H1 (cell line): ENCODE measurements around the gene POU3F1. TPM values are rescaled to one million over a fixed set of nuclear protein-coding genes. Genes with fewer than 3 reads are reported as not detected.

Experiments used
- CTCF ChIA-PET: fragments of 300-600 bp; sonication (Branson Sonifier 250); formaldehyde crosslinking; loops from one replicate; lab custom pipeline; 2021; ENCODE audit not compliant: partially characterized antibody; lab: Charles Lee
- POLR2A ChIA-PET: fragments of 300-600 bp; sonication (Branson Sonifier 250); formaldehyde crosslinking; loops from one replicate; lab custom pipeline; 2021; ENCODE audit warnings: inconsistent platforms; ENCODE audit not compliant: partially characterized antibody; lab: Charles Lee
- DNase-seq, 2 experiments: peaks; one replicate each; pipeline versions ENCODE4 v3.0.0 to v3.0.0-alpha.2; 2010 to 2022; ENCODE audit warnings: low spot score in 2 of 2, low read depth in 1 of 2, mixed read lengths in 1 of 2
- FAIRE-seq: peaks from 2 replicates; lab custom pipeline; 2011; peaks lifted over from hg19 to GRCh38; lab: Jason Lieb, UNC
- H2AFZ ChIP-seq: 2 replicates; pipeline ENCODE4 v1.8.1; 2012; ENCODE audit warnings: low read length, inconsistent platforms
- H2AK5ac ChIP-seq: 2 replicates; pipeline ENCODE4 v1.6.1; 2013; ENCODE audit warnings: low read depth, low read length
- H2BK120ac ChIP-seq: replicated peaks from 2 replicates; pipeline ENCODE3; 2013; ENCODE audit warnings: low read depth, low read length, inconsistent platforms
- H2BK12ac ChIP-seq: 2 replicates; pipeline ENCODE4 v1.6.1; 2013; ENCODE audit warnings: low read depth, low read length
- H2BK15ac ChIP-seq: 2 replicates; pipeline ENCODE4 v1.6.1; 2013; ENCODE audit warnings: low read length
- H2BK20ac ChIP-seq: 2 replicates; pipeline ENCODE4 v1.6.1; 2013; ENCODE audit warnings: low read length
- H2BK5ac ChIP-seq: 2 replicates; pipeline ENCODE4 v1.6.1; 2013; ENCODE audit warnings: low read depth, low read length
- H3K14ac ChIP-seq: 2 replicates; pipeline ENCODE4 v1.6.1; 2013; ENCODE audit warnings: inconsistent platforms; ENCODE audit not compliant: insufficient read length
- H3K18ac ChIP-seq: 2 replicates; pipeline ENCODE4 v1.6.1; 2013; ENCODE audit warnings: low read length; ENCODE audit errors: extremely low read depth
- H3K23ac ChIP-seq: 2 replicates; pipeline ENCODE4 v1.6.1; 2013; ENCODE audit warnings: inconsistent platforms; ENCODE audit not compliant: insufficient read length
- H3K23me2 ChIP-seq: 2 replicates; pipeline ENCODE4 v1.6.1; 2013; ENCODE audit warnings: low read depth, low read length
- H3K27ac ChIP-seq: 2 replicates; pipeline ENCODE4 v1.6.1; 2011; ENCODE audit warnings: low read depth, low read length, inconsistent platforms
- H3K27me3 ChIP-seq, 4 experiments: replicated peaks in 1 of 4; 1 replicate in 1 of 4; 2 replicates in 3 of 4; pipeline versions ENCODE4 v1.6.1 to v1.8.1; 2011 to 2013; ENCODE audit warnings: low read length in 3 of 4, mild to moderate bottlenecking in 3 of 4, inconsistent platforms in 2 of 4, mixed read lengths in 2 of 4, moderate library complexity in 1 of 4; ENCODE audit not compliant: control insufficient read depth in 3 of 4, insufficient read depth in 3 of 4; ENCODE audit errors: extremely low read depth in 1 of 4
- H3K36me3 ChIP-seq, 4 experiments: 2 replicates each; pipeline versions ENCODE4 v1.6.1 to v1.8.1; 2011 to 2013; ENCODE audit warnings: mild to moderate bottlenecking in 4 of 4, low read length in 3 of 4, moderate library complexity in 2 of 4, control low read depth in 1 of 4, inconsistent platforms in 1 of 4; ENCODE audit not compliant: insufficient read depth in 4 of 4, control insufficient read depth in 2 of 4
- H3K4ac ChIP-seq: replicated peaks from 2 replicates; pipeline ENCODE3; 2013; ENCODE audit warnings: low read length, low read depth, mixed read lengths, inconsistent platforms; ENCODE audit not compliant: insufficient read length
- H3K4me1 ChIP-seq, 4 experiments: replicated peaks in 1 of 4; 1 replicate in 1 of 4; 2 replicates in 3 of 4; pipeline versions ENCODE4 v1.6.1 to v1.8.1; 2011 to 2013; ENCODE audit warnings: low read length in 3 of 4, inconsistent platforms in 2 of 4, mixed read lengths in 1 of 4; ENCODE audit not compliant: insufficient read depth in 4 of 4, control insufficient read depth in 3 of 4
- H3K4me2 ChIP-seq, 2 experiments: 2 replicates each; pipeline versions ENCODE4 v1.6.1 to v1.8.1; 2011 to 2013; ENCODE audit warnings: low read depth in 2 of 2, low read length in 2 of 2, control low read depth in 1 of 2, inconsistent platforms in 1 of 2, mild to moderate bottlenecking in 1 of 2; ENCODE audit not compliant: insufficient read depth in 1 of 2
- H3K4me3 ChIP-seq, 4 experiments: fragments of 200-600, 300-600 bp in 1 of 4; sonication (generic), shearing (Covaris generic), sonication (Bioruptor Twin) in 1 of 4; 2 replicates each; pipeline versions ENCODE4 v1.5.1 to v1.8.1; 2011 to 2016; ENCODE audit warnings: low read length in 4 of 4, low read depth in 3 of 4, control low read depth in 2 of 4, inconsistent platforms in 2 of 4, mild to moderate bottlenecking in 2 of 4, mixed read lengths in 1 of 4, moderate library complexity in 1 of 4; ENCODE audit not compliant: insufficient read depth in 2 of 4; ENCODE audit errors: extremely low read depth in 1 of 4
- H3K56ac ChIP-seq: replicated peaks from 2 replicates; pipeline ENCODE3; 2013; ENCODE audit warnings: low read depth, mild to moderate bottlenecking, mixed read lengths, low read length, inconsistent platforms; ENCODE audit not compliant: insufficient read length
- H3K79me1 ChIP-seq: 2 replicates; pipeline ENCODE4 v1.6.1; 2013; ENCODE audit warnings: low read depth, low read length, control low read depth
- H3K79me2 ChIP-seq, 2 experiments: 2 replicates each; pipeline versions ENCODE4 v1.6.1 to v1.8.1; 2012 to 2013; ENCODE audit warnings: low read length in 2 of 2, mild to moderate bottlenecking in 2 of 2, inconsistent platforms in 1 of 2; ENCODE audit not compliant: insufficient read depth in 2 of 2, control insufficient read depth in 1 of 2
- H3K9ac ChIP-seq, 4 experiments: replicated peaks in 1 of 4; 1 replicate in 1 of 4; 2 replicates in 3 of 4; pipeline versions ENCODE4 v1.6.1 to v1.8.1; 2011 to 2013; ENCODE audit warnings: low read depth in 3 of 4, low read length in 3 of 4, control low read depth in 2 of 4, mild to moderate bottlenecking in 2 of 4, moderate library complexity in 2 of 4, inconsistent platforms in 1 of 4; ENCODE audit errors: extremely low read depth in 1 of 4
- H3K9me3 ChIP-seq, 2 experiments: 2 replicates each; pipeline versions ENCODE4 v1.6.1 to v1.8.1; 2012 to 2013; ENCODE audit warnings: mild to moderate bottlenecking in 2 of 2, moderate library complexity in 2 of 2, control low read depth in 1 of 2, inconsistent platforms in 1 of 2, low read depth in 1 of 2, low read length in 1 of 2, mixed read lengths in 1 of 2; ENCODE audit not compliant: insufficient read depth in 2 of 2
- H4K20me1 ChIP-seq, 2 experiments: replicated peaks in 1 of 2; 2 replicates each; pipeline versions ENCODE3 to v1.8.1; 2011 to 2013; ENCODE audit warnings: inconsistent platforms in 2 of 2, low read length in 2 of 2, mild to moderate bottlenecking in 1 of 2; ENCODE audit not compliant: insufficient read depth in 2 of 2, control insufficient read depth in 1 of 2
- H4K5ac ChIP-seq: 2 replicates; pipeline ENCODE4 v1.6.1; 2013; ENCODE audit warnings: low read length, low read depth, mixed read lengths, inconsistent platforms; ENCODE audit not compliant: insufficient read length
- H4K8ac ChIP-seq: 2 replicates; pipeline ENCODE4 v1.8.0; 2013; ENCODE audit warnings: mild to moderate bottlenecking, moderate library complexity, low read length, inconsistent platforms; ENCODE audit not compliant: insufficient read depth; ENCODE audit errors: extremely low read depth
- H4K91ac ChIP-seq: replicated peaks from 2 replicates; pipeline ENCODE3; 2013; ENCODE audit warnings: low read length, mixed read lengths, inconsistent platforms; ENCODE audit not compliant: insufficient read length
- EGR1 ChIP-seq: IDR thresholded peaks from 2 replicates; pipeline ENCODE4 v1.6.1; 2011; ENCODE audit warnings: low read depth, low read length, borderline replicate concordance
- KDM5A ChIP-seq: fragments of 200-600 bp; IDR thresholded peaks from 2 replicates; pipeline ENCODE4 v1.7.1; 2012; ENCODE audit warnings: mild to moderate bottlenecking, low read length, inconsistent platforms, mixed read lengths
- PHF8 ChIP-seq: fragments of 200-600 bp; sonication (generic); conservative IDR thresholded peaks from 2 replicates; pipeline ENCODE4 v1.7.1; 2012; ENCODE audit warnings: low read depth, mild to moderate bottlenecking, inconsistent platforms, low read length, moderate library complexity
- RBBP5 ChIP-seq: IDR thresholded peaks from 2 replicates; pipeline ENCODE4 v1.7.1; 2012; ENCODE audit warnings: low read depth, mild to moderate bottlenecking, inconsistent platforms, low read length, moderate library complexity, borderline replicate concordance
- RNF2 ChIP-seq: fragments of 200-900, 300-1000 bp; sonication (generic); IDR thresholded peaks from 2 replicates; pipeline ENCODE4 v1.7.1; 2016; ENCODE audit warnings: borderline replicate concordance, low read depth, mild to moderate bottlenecking, antibody characterized with exemption, low read length; ENCODE audit not compliant: poor library complexity, severe bottlenecking; ENCODE audit errors: missing control alignments
- WGBS, 2 experiments: shearing (Covaris generic) in 1 of 2; methylation state at CpG; one replicate each; pipeline versions ENCODE4 v1.1.6 to v1.1.7; 2013 to 2015; ENCODE audit warnings: low lambda C conversion rate in 2 of 2, mixed read lengths in 2 of 2, inconsistent platforms in 1 of 2, low coverage in 1 of 2, missing lambda C conversion rate in 1 of 2; ENCODE audit not compliant: insufficient replicate concordance in 2 of 2, insufficient coverage in 1 of 2, insufficient read length in 1 of 2; ENCODE audit errors: extremely low coverage in 1 of 2, missing lambda C conversion rate in 1 of 2; 5-methylcytosine and 5-hydroxymethylcytosine counted together
- polyA plus RNA-seq, 7 experiments: library from polyadenylated mRNA; depleted of rRNA in 3 of 7; stranded (reverse) in 5 of 7; unstranded in 2 of 7; fragments of >200 nt in 5 of 7; fragments of 200-250 nt in 2 of 7; gene quantifications; 1 replicate in 5 of 7; 2 replicates in 1 of 7; 4 replicates in 1 of 7; pipeline versions ENCODE4 v1.2.1 to v1.2.3, GENCODE V29; 2011 to 2013; ENCODE audit warnings: missing spikeins in 2 of 7, mixed read lengths in 2 of 7
- total RNA-seq: library from RNA; stranded (reverse); fragmentation: NEBNext Ultra II Directional; extraction: Animal tissue kit (Norgen Biotek cat#: 25700); gene quantifications from 2 replicates; pipeline ENCODE4 v1.2.1, GENCODE V29; 2021
- TF ChIP-seq, protein P1 (sequence below): IDR thresholded peaks from 2 replicates; pipeline ENCODE4 v1.6.1; 2011; ENCODE audit warnings: low read length, improper control_type of control experiment

Gene POU3F1
- total and polyA plus RNA-seq, 2 of the 8 experiments (the other 6 are each of a cell fraction or from before 2014, with no cell fraction given): 4.2 to 10.8 TPM

DNA sequence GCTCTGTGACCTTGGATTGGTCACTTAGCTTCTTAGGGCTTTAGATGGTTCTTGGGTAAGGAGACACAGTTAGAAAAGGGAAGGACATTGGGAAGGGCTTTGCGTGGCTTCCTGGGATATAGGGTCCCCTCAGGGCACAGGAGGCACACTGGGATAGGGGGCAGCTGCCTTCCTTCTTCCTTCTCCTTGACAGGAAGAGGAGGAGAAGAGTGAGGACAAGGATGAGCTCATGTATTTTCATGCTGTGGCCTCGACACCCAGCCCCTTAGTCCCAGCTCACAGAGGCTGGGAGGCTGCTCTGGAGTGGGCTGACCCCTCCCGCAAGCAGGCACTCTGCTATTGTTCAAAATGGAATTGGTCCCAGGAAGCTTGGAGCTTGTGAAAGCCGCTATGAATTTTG is 45.7 kb upstream of the POU3F1 start:
- Histone ChIP-seq H2BK5ac (no peak overlapping the region; the same call in 1 of the 2 replicates), H3K79me1 (no peaks in the 10 kb centered on the region), H3K4ac (no peak overlapping the region), H4K91ac (no peak overlapping the region), H3K56ac (no peak overlapping the region), H2AK5ac (no peak overlapping the region), H3K27ac (no peak overlapping the region), H3K9me3 (no peaks in the 10 kb centered on the region), H2BK15ac (no peak overlapping the region), H3K23me2 (no peaks in the 10 kb centered on the region), H3K4me2 (peak overlapping the region in 1 of 2 experiments; percentile 12; a peak in 1 of 4 replicates), H4K8ac (no peak overlapping the region), H3K4me3 (no peak overlapping the region), H3K18ac (no peak overlapping the region), H3K36me3 (no peaks in the 10 kb centered on the region), H4K5ac (no peak overlapping the region), H3K14ac (no peak overlapping the region), H3K4me1 (peaks cover 10 to 24% (median 16%) of the 10 kb centered on the region in 4 experiments), H3K9ac (no peak overlapping the region), H3K23ac (no peak overlapping the region), H2BK20ac (no peak overlapping the region), H4K20me1 (peaks cover 0 to 3% of the 10 kb centered on the region in 2 experiments), H2BK120ac (no peak overlapping the region), H2BK12ac (no peak overlapping the region), H2AFZ (no peak overlapping the region), H3K27me3 (no peaks in the 10 kb centered on the region; a peak in 1 of 7 replicates), H3K79me2 (no peaks in the 10 kb centered on the region)
- POLR2A ChIA-PET: interaction anchor here (0.7 to 0.8 kb wide), 3 partner anchors 13 to 199 kb away, joined by 3 read pairs; no protein-coding TSS in a partner anchor
- CTCF ChIA-PET: interaction anchor here (0.7 to 2.5 kb wide), 7 partner anchors 8 to 38 kb away, joined by 3 to 7 read pairs (median 4); no protein-coding TSS in a partner anchor
- no peak for DNase-seq
- 71% methylated on average over 4 of the region's 4 CpGs; no CpG with 5 or more reads in 1 of the 2 experiments for WGBS, 2 experiments
- TF ChIP-seq RNF2: no peak
- no peak for TF ChIP-seq RBBP5
- TF ChIP-seq EGR1: no peak
- TF ChIP-seq KDM5A: no peak
- TF ChIP-seq, protein P1, sequence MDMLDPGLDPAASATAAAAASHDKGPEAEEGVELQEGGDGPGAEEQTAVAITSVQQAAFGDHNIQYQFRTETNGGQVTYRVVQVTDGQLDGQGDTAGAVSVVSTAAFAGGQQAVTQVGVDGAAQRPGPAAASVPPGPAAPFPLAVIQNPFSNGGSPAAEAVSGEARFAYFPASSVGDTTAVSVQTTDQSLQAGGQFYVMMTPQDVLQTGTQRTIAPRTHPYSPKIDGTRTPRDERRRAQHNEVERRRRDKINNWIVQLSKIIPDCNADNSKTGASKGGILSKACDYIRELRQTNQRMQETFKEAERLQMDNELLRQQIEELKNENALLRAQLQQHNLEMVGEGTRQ: no peak
- no peak for TF ChIP-seq PHF8
- no peak for FAIRE-seq
